ENCODE measurements around the gene SLMAP. TPM values are rescaled to one million over a fixed set of nuclear protein-coding genes. Genes with fewer than 3 reads are reported as not detected.

Gene SLMAP
- total and polyA plus RNA-seq, 2 of the 13 experiments (the other 11 are each of a cell fraction or from before 2014, with no cell fraction given): 24.0 to 48.3 TPM

DNA sequence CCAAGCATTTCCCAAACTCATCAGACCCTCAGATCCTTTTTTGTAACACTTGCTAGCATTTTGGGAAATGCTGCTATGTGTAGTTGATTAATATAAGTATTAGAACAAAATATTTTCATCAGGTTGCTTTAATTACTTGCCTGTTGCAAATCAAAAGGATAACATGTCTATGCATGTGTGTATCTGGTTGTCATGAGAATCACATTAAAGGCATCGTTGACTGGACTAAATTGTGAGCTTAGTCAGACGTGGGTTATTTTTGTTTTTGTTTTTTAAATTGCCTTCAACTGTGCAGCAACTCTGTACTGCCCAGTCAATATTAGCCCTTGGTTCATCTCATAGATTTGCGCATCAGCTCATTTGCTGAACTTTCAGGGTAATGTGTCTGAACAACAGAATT is 81.6 kb downstream of the SLMAP start (continued):
- TF ChIP-seq MTF2 (CRISPR knock-in tag; IDR thresholded peaks at IDR 0.05; ENCODE audit: borderline replicate concordance): no peak
- no peak for TF ChIP-seq ZNF841 (CRISPR knock-in tag; IDR thresholded peaks at IDR 0.05; ENCODE audit: borderline replicate concordance)
- no peak for TF ChIP-seq KAT2B (IDR thresholded peaks at IDR 0.05; ENCODE audit: borderline replicate concordance, low read depth, low read length)
- TF ChIP-seq ZNF484 (CRISPR knock-in tag; IDR thresholded peaks at IDR 0.05; ENCODE audit: borderline replicate concordance, low read depth): no peak

DNA sequence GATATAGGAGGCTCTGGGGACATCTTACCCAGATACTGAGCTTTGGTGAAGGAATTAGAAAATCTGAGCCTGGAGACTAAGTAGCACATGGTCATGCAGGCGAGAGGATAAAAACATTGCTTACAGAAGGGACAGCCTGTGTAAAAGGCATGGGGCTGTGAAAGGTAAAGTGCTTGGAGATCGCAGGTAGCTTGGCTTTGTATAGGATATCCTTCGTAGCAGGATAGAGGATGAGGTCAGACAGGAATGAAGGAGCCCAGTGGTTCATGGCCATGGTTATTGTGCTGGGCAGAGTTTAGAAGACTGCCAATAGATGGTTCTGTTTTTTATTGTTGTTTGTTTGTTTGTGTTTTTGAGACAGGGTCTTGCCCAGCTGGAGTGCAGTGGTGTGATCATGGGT is 82.5 kb downstream of the SLMAP start:
- intact Hi-C loops (cut with micrococcal nuclease; ENCODE audit: unreplicated experiment): no loop called here
- WGBS (ENCODE audit: low lambda C conversion rate): 97% methylated on average over 3 of the region's 3 CpGs
- TF ChIP-seq ZNF367 (CRISPR knock-in tag; IDR thresholded peaks at IDR 0.05; ENCODE audit: borderline replicate concordance): no peak
- no peak for TF ChIP-seq U2AF2 (IDR thresholded peaks at IDR 0.05; ENCODE audit: low read depth, low read length)
- TF ChIP-seq, protein P1, sequence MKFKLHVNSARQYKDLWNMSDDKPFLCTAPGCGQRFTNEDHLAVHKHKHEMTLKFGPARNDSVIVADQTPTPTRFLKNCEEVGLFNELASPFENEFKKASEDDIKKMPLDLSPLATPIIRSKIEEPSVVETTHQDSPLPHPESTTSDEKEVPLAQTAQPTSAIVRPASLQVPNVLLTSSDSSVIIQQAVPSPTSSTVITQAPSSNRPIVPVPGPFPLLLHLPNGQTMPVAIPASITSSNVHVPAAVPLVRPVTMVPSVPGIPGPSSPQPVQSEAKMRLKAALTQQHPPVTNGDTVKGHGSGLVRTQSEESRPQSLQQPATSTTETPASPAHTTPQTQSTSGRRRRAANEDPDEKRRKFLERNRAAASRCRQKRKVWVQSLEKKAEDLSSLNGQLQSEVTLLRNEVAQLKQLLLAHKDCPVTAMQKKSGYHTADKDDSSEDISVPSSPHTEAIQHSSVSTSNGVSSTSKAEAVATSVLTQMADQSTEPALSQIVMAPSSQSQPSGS (CRISPR knock-in tag; IDR thresholded peaks at IDR 0.05): no peak
- TF ChIP-seq TCF7L2 (IDR thresholded peaks at IDR 0.05; ENCODE audit: low read depth, low read length): no peak
- no peak for TF ChIP-seq EED (CRISPR knock-in tag; IDR thresholded peaks at IDR 0.05)
- no peak for TF ChIP-seq ZNF841 (CRISPR knock-in tag; IDR thresholded peaks at IDR 0.05; ENCODE audit: borderline replicate concordance)
- TF ChIP-seq HNRNPK (IDR thresholded peaks at IDR 0.05; ENCODE audit: low read depth, low read length, poor library complexity, severe bottlenecking): no peak
- TF ChIP-seq CBX2 (IDR thresholded peaks at IDR 0.05; ENCODE audit: low read depth, low read length): no peak
- TF ChIP-seq CBX2 (CRISPR knock-in tag; IDR thresholded peaks at IDR 0.05; ENCODE audit: low read depth): no peak
- TF ChIP-seq, protein P2, sequence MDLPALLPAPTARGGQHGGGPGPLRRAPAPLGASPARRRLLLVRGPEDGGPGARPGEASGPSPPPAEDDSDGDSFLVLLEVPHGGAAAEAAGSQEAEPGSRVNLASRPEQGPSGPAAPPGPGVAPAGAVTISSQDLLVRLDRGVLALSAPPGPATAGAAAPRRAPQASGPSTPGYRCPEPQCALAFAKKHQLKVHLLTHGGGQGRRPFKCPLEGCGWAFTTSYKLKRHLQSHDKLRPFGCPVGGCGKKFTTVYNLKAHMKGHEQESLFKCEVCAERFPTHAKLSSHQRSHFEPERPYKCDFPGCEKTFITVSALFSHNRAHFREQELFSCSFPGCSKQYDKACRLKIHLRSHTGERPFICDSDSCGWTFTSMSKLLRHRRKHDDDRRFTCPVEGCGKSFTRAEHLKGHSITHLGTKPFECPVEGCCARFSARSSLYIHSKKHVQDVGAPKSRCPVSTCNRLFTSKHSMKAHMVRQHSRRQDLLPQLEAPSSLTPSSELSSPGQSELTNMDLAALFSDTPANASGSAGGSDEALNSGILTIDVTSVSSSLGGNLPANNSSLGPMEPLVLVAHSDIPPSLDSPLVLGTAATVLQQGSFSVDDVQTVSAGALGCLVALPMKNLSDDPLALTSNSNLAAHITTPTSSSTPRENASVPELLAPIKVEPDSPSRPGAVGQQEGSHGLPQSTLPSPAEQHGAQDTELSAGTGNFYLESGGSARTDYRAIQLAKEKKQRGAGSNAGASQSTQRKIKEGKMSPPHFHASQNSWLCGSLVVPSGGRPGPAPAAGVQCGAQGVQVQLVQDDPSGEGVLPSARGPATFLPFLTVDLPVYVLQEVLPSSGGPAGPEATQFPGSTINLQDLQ (CRISPR knock-in tag; IDR thresholded peaks at IDR 0.05): no peak
- TF ChIP-seq AHR (CRISPR knock-in tag; IDR thresholded peaks at IDR 0.05): no peak
- TF ChIP-seq NFATC3 (CRISPR knock-in tag; IDR thresholded peaks at IDR 0.05): no peak
- TF ChIP-seq, protein P3, sequence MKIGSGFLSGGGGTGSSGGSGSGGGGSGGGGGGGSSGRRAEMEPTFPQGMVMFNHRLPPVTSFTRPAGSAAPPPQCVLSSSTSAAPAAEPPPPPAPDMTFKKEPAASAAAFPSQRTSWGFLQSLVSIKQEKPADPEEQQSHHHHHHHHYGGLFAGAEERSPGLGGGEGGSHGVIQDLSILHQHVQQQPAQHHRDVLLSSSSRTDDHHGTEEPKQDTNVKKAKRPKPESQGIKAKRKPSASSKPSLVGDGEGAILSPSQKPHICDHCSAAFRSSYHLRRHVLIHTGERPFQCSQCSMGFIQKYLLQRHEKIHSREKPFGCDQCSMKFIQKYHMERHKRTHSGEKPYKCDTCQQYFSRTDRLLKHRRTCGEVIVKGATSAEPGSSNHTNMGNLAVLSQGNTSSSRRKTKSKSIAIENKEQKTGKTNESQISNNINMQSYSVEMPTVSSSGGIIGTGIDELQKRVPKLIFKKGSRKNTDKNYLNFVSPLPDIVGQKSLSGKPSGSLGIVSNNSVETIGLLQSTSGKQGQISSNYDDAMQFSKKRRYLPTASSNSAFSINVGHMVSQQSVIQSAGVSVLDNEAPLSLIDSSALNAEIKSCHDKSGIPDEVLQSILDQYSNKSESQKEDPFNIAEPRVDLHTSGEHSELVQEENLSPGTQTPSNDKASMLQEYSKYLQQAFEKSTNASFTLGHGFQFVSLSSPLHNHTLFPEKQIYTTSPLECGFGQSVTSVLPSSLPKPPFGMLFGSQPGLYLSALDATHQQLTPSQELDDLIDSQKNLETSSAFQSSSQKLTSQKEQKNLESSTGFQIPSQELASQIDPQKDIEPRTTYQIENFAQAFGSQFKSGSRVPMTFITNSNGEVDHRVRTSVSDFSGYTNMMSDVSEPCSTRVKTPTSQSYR (CRISPR knock-in tag; IDR thresholded peaks at IDR 0.05; ENCODE audit: borderline replicate concordance): no peak
- no peak for TF ChIP-seq ZNF101 (CRISPR knock-in tag; IDR thresholded peaks at IDR 0.05; ENCODE audit: borderline replicate concordance, low read depth)
- TF ChIP-seq RAD51 (IDR thresholded peaks at IDR 0.05; ENCODE audit: borderline replicate concordance): no peak

More for the DNA sequence above, 82.5 kb downstream of the SLMAP start:
- H3K27me3 ChIP-seq (ENCODE audit: control insufficient read depth in 1 of 2, insufficient read depth in 2 of 2, low read length in 2 of 2): no peaks in the 10 kb centered on the region
- H3K9me3 ChIP-seq (ENCODE audit: low read length): no peaks in the 10 kb centered on the region
- H3K27ac ChIP-seq (ENCODE audit: extremely low read length, insufficient read depth, low read length): no peak overlapping the region
- FAIRE-seq: no peak
- DNase-seq (ENCODE audit: low spot score): no peak
- ATAC-seq: no peak
- in situ Hi-C loops (cut with HindIII; ENCODE audit: extremely low pct_ligation_motif_present, low pct_unique_long_range_greater_than_20kb): no loop called here
- CTCF ChIA-PET (ENCODE audit: low intra/inter-chr PET ratio, low total read pairs): no interaction called here
- peaks cover 38% of the 10 kb centered on the region for H3K4me1 ChIP-seq (ENCODE audit: insufficient read depth, low read length)
- no peaks in the 10 kb centered on the region for H4K20me1 ChIP-seq (ENCODE audit: insufficient read depth, low read length)
- H2AFZ ChIP-seq (ENCODE audit: low read length): no peak overlapping the region
- no peak overlapping the region for H3K4me3 ChIP-seq (replicated peaks in 1 of 3; ENCODE audit: insufficient read depth in 1 of 3, low read depth in 2 of 3, low read length in 3 of 3)
- no peak overlapping the region for H3K9ac ChIP-seq (ENCODE audit: insufficient read depth, low read depth, low read length)
- BruUV-seq (replicated peaks): no TSS peak
- POLR2A ChIA-PET: no interaction called here
- peaks cover 11% of the 10 kb centered on the region for H3K79me2 ChIP-seq (ENCODE audit: insufficient read depth, low read length)
- H3K4me2 ChIP-seq (ENCODE audit: low read depth, low read length): no peak overlapping the region
- peaks cover 2 to 3% of the 10 kb centered on the region in 2 experiments; a peak in 3 of 5 replicates for H3K36me3 ChIP-seq (replicated peaks in 1 of 2; ENCODE audit: control insufficient read depth in 1 of 2, insufficient read depth in 2 of 2, low read length in 2 of 2)
